WI38 (cell line): ENCODE results near the gene ACO2.
"Not testable (repeated sequence)": the region's sequence is repeated elsewhere in the genome, so short reads cannot be mapped to it uniquely, and the experiment has no call there.

Experiments
- H3K4me3 ChIP-seq: 2 replicates; pipeline ENCODE4 v1.5.1; 2011; ENCODE audit warnings: low read depth, mild to moderate bottlenecking, control low read depth, low read length
- CTCF ChIP-seq: IDR thresholded peaks from 2 replicates; pipeline ENCODE4 v1.5.1; 2012; ENCODE audit warnings: low read depth, mild to moderate bottlenecking, control low read depth, low read length

Gene ACO2

GRCh38 chr22:41550952-41551491 lies 82.1 kb downstream of the ACO2 start:
- H3K4me3 ChIP-seq: no peak overlapping the region
- no peak for TF ChIP-seq CTCF

- TF ChIP-seq CTCF: no peak
- H3K4me3 ChIP-seq: no peak overlapping the region
These were observed 83.1 kb downstream of the ACO2 start for GRCh38 chr22:41551877-41552582.

- TF ChIP-seq CTCF: no peak
These were observed 86.5 kb downstream of the ACO2 start for GRCh38 chr22:41555325-41555982.

DNA sequence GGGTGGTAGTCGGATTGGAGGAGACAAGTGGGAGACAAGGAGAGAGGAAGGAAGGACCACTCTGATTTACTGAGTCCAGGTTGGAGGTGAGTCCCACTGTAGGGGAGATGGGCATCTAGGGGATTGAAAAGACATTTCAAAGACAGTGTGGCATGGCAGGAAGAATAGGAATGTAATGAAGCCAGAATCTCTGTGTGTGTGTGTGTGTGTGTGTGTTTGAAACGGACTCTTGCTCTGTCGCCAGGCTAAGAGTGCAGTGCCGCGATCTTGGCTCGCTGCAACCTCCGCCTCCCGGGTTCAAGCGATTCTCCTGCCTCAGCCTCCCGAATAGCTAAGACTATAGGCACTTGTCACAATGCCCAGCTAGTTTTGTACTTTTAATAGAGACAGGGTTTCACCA lies 87.6 kb downstream of the ACO2 start:
- no peak overlapping the region for H3K4me3 ChIP-seq

More at GRCh38 chr22:41555325-41555982, 86.5 kb downstream of the ACO2 start:
- H3K4me3 ChIP-seq: no peak overlapping the region

GRCh38 chr22:41557401-41558240 lies 88.7 kb downstream of the ACO2 start:
- TF ChIP-seq CTCF: no peak
- H3K4me3 ChIP-seq: peak overlapping the region; percentile 34

More for the DNA sequence above, 87.6 kb downstream of the ACO2 start:
- TF ChIP-seq CTCF: no peak

DNA sequence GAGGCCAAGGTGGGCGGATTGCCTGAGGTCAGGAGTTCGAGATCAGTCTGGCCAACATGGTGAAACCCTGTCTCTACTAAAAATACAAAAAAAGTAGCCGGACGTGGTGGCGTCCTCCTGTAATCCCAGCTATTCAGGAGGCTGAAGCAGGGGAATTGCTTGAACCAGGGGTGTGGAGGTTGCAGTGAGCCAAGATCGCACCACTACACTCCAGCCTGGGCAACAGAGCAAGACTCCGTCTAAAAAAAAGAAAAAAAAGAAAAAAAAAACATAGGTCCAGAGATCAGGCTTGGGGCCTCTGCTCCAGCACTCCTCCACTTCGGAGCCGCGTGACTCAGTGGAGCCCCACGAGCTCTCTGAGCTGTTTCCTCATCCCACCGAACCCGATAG lies 89.3 kb downstream of the ACO2 start:
- H3K4me3 ChIP-seq: not testable (repeated sequence)

DNA sequence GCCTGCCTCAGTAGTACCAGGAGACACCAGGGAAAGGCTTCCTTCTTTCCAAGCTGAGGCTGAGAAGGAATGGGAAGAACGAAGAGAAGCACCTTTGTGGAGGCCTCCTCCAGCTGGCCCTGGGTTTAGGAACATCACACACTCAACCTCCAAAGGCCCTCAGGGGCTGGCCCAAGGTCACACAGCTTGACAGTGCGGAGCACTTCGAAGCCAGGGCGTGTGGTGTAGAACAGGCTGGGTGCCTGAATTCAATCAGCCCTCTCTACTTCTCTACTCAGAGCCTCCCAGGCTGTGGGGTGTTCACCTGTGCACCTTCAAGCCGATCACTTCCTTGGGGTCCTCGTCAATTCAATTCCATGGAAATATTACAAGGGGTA lies 91.2 kb downstream of the ACO2 start:
- TF ChIP-seq CTCF: no peak
- H3K4me3 ChIP-seq: peak overlapping the region; percentile 88
